NCI-H1436 treated with DMSO at 0.1 percent for 48 hours (cell line): ENCODE results near the gene SH2D4B.

ENCODE experiments used
- DNase-seq: peaks from one replicate; lab custom pipeline; 2025; lab: John Stamatoyannopoulos, UW

The SH2D4B gene

DNA sequence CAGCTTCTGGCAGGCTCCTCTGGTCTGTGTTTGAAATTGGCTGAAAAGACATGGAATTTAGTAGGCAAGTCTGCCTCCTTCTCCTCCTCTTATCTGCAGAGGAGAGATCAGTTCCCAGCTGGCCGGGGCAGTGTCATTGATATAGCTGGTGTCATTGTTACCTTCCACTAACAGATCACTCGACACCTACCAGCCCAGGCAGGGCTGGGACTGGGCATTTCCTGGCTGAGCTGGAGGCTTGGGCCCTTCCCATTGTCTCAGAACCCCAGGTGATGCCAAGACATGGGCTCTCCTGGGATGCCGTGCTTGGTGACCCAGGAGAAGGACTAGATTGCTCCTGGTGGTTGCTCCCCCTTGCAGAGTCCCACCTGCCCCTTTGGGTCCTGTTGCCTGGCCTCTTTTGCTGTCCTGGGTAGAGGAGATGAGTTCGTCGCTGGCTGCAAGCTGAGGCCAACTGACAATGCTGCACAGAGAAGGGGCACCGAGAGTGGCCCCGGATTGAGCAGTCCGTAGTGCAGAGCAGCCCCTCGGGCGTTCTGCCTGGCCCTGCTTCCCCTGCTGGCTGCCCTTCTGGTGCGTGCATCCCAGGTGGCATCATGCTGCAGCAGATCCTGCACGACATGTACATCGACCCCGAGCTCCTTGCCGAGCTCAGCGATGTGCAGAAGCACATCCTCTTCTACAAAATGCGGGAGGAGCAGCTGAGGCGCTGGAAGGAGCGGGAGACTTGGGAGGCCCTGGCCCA, at the start of gene SH2D4B:
TSS of gene SH2D4B (plus strand) at position 167 of the 745 bp plus-strand sequence. CDS start at position 597, 430 bp downstream.
- no peak for DNase-seq

DNA sequence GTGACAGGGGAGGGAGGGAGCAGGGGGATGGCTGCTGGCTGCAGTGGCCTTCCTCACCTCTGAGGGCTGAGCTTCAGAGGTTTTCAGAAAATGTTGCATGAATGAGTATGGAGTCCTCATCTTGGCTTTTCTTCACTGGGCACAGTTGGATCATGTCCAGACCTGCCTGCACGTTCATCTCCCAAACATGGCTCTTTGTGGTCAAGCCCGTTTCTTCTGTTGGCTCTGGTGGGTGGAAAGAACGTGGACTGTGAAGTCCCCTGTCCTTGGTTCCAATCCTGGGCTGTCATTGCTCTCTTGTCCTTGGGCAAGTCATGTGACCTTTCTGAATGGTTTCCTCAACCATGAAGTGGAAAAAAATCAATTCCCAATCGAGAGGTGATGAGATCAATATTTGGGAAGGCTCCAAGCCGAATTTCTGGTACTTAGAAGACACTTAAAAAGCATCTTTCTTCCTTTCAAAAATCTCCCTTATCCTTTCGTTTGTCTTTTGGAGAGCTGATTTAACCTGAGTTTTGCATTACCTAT, 49.1 kb upstream of the SH2D4B start:
- DNase-seq = no peak

DNA sequence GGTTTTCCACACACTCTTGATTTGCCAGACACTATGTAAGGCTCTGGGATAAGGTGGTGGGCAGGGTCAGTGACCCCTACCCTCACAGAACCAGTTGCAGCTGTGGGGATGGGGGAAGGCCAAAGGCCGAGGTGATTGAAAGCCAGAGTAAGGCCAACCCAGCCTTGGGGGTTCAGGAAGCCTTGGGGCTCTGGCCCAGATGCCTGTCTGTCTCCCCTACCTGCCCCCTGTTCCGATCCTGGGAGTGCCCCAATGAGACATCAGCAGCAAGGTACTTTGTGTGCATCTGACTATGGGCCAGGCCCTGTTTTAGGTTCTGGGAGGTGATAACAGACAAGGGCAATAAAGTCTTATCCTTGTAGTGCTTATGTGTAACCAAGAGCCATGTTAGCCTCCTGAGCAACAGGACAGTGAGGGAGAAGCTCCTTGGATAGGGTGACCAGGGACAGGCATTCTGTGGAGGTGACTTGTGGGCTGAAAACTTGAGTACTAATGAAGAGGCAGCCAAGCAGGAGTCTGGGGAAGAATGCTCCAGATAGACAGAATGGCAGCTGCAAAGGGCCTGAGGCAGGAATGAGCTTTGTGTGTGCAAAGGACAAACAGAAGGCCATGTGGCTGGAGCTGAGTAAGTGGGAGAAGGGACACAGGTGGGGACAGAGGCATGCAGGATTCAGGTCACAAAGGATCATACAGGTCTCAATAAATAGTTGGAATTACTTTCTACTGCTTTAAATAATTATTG, 48.2 kb upstream of the SH2D4B start:
- no peak for DNase-seq

DNA sequence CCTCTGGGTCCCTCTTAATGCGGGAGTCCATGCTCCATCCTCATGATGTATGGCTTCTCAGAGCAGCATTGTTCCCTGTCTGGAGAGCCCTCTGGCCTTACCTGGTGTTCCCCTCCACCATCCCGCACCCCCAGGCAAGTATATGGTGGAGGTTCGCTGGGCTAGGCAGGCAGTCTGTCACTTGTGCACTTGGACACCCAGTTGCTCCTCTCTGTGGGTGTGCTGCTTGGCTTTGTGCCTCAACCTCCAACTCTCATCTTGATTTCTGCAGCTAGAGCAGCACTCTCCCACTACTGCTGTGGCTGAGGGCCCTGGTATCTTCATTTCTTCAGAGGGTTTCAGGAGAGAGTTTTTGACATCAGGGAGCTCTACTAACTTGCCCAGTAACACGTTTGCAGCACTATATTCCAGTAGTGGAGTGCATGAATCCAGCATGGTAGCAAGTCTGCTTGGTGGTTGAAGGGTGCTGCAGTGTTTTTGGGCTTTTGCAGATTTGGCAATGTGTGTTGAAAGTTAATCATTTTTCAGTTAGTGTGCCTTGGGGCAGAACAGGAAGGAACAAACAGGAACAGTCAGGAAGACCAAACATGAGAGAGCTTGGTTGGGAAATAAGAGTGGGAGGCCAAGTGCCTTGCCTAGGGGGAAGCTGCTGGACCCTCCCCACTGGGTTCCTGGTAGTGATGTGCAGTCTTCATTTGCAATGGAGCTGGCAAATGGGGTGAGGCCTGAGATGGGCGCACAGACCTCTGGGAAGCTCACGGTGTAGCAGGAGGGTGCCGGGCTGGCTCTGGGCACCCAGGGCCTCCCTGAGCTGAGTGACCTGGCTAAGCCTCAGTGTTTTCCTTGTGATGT, 46.2 kb upstream of the SH2D4B start:
- DNase-seq = no peak

DNA sequence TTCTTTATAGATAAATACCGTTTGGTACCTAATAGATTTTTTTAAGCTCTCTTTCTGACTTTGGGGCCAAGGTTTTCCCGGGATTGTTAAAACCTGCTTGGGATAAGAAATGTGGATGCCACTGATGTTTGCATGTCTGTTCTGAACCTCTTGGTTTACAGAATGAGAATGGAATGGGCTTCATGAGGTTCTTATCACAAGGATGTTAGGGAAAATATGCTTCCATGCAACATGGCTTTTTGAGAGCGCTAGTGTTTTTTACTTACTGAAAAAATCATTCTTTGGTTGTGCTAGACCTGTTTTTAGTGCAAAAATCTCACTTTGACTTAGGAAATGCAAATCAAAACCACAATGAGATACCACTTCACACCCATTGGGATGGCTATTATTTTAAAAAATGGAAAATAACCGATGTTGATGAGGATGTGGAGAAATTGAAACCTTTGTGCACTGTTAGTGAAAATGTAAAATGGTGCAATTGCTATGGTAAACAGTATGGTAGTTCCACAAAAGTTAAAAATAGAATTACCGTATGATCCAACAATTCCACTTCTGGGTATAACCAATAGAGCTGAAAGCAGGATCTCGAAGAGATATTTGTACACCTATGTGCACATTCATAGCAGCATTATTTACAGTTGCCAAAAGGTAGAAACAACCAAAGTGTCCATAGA, 44.7 kb upstream of the SH2D4B start:
- no peak for DNase-seq

DNA sequence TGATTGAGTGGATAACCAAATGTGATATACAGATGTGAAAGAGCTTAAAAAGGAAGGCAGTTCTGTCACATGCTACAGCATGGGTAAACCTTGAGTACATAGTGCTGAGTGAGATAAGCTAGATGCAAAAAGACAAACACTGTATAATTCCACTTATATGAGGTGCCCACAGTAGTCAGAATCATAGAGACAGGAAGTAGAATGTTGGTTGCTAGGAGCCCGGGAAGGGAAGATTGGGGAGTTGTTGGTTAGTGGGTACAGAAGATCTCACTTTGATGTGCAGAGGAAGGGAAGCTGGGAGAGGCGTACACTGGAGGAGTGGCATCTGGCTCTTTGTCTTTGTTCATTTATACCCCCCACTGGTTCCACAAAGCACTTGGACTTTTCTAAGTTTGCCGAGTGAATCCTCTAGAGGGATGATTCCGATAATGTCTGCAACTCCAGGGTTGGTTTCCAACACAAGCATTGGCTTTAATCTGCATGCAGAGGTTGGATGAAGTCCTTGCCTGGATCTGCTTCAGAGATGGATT, 44.1 kb upstream of the SH2D4B start:
- no peak for DNase-seq

DNA sequence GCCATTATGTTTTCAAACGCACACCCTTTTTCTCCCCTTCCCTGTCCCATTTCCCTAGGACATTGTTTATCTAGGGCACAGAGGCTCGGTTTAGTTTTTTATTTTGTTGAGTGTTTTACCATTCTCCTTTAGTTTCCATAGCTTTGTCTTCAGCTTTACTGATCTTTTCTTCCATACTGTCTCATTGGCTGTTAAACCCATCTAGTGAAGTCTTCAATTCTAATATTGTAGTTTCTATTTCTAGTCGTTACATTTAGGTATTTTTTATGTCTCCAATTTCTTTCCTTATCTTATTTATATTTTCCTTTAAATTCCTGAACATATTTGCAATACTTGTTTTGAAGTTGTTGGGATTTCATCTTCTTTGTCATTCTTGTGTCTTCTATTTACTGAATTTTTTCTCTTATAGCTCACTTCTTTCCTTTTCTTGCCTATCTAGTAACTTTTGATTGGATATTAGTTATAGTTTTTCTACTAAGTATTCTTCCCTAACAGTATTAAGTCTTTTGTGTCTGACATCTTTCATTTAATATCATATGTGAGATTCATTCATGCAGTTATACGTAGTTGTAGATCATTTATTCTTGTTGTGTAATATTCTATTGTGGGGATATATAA, 41.0 kb upstream of the SH2D4B start:
- DNase-seq = no peak

DNA sequence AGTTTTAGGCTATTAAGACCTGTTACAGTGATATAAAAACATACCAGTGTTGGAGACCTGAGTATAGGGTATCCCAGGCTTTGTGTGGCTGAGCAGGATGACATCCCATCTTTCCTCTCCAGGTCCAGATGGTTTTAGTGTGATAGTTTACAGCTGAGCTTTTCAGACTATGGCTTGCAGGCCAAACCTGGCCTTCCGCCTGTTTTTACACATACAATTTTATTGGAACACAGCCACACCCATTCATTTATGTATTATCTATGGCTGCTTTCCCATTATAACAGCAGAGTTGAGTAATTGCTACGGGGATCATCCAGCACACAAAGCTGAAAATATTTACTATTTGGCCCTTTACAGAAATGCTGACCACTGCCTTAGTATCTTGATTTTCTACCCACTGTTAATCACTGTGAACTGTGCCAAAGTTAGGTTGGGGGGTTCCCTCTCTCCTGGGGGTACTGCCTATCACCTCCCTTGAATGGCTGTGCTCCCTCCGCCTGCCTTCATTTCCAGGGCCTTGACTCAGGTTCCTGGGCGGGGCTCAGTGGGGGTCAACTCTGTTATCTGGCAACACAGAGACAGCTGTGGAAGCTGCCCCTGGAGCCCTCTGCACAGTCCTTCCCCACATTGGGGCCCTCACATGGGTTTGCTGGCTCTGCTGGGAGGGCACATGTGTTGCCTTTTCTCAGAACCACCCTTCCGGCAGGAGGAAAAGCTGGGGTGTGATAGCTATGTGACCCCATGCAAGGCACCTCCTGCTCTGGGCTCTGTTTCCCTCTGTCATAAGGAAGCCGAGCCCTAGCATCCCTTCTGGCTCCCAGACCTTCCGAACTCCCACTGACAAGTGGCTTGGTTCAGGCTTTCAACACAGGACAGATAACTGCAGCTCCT, 40.3 kb upstream of the SH2D4B start:
- DNase-seq = no peak

DNA sequence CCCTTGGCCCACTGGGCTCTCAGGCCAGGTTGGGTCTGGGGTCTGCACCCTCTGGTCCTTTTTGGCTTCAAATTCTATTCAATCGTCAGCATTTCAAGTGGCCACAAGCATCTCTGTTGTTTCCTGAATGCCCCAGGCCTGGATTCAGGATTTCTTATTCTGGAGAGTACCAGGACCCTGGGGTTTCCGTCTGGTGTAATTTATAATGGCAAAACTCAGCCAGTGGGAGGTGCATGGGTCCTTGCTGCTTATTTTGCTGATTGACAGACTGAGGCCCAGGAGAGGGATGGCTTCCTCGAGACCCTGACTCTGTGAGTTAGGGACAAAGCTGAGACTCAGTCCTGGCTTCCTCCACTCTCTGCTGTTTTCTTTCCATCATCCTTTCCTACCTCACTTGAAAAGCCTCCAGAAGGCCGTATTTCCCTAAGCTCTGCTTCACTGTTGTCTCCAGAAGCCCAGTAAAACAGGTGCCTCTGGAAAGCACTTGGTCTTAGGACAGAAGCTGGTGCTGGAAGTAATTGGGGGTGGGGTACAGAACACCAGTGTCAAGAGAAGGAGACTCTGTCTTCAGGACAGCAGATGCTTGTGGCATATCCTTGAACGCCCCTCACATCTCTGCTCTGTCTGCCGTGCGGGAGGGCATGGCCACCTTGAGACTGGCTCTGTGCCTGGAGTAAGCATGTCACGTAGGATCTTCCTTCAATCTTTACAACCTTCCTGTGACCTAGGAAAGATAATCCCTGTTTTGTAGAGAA, 39.4 kb upstream of the SH2D4B start:
- DNase-seq = no peak

DNA sequence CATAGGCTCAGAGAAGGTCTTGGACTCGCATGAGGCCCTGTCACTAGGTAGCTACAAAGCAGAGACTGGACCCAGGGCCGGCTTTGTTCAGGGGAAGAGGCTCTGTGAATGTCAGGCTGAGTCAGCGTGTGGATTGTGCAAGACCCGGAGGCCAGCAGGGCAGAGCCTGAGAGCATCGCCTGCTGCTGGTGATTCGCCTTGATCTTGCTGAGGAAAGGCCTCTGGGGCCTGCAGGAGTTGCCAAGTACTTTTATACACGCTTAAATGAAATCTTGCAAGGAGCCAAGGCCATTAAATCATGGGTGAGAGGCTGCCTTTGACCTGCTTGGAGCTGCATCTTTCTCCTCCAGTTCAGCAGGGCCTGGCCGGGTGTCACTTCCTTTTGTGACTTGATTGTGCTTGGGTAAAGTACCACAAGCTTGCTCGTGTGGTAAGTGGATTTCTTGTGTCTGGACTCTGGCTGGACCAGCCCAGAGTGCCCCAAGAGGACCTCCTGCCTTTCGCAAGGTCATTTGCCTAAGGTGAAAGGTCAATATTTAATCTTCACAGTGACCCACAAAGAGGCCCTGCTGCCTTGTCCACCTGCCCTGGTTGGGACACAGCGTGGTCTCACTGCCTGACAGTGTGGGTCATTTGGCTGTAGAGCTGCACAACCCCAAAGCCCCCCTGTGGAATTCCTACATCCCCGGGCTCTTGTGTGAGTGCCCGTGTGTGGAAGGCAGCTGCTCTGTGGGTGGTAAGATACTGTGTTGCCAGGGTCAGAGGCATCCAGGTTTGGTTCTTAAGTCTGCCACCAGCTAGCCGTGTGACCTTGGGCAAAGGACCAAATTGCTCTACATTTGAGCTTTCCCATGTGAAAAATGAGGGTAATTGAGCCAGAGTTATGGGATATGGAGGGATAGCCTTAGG, 38.6 kb upstream of the SH2D4B start:
- DNase-seq = no peak

DNA sequence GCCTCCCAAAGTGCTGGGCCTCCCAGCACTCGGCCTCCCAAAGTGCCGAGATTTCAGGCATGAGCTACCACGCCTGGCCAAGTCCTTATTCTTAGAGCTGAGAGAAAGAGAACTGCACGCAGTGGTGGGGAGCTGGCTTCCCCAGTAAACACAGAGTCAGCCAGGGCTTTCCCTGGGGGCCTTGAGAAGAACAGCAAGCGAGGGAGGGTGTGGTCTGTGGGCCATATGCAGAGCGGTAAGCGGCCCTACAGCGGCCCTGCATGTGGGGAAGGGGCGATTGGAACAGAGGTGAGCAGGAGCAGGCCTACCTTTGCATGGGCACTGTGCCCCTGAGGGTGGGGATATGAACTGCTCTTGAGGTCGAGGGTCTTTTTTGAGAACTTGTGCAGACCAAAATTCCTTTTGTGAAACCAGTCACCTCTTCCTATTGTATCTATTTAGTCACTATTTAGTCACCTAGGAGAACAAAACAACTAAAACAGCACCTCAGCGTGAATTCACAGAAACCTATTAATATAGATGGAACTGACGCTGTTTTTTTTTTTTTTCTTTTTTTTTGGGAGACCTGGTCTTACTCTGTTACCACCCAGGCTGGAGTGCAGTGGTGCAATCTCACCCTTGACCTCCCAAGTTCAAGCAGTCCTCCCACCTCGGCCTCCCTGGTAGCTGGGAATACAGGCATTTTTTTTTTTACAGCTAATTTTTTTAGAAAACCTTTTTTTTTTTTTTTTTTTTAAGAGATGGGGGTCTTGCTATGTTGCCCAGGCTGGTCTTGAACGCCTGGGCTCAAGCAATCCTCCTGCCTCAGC, 36.9 kb upstream of the SH2D4B start:
- DNase-seq = no peak

DNA sequence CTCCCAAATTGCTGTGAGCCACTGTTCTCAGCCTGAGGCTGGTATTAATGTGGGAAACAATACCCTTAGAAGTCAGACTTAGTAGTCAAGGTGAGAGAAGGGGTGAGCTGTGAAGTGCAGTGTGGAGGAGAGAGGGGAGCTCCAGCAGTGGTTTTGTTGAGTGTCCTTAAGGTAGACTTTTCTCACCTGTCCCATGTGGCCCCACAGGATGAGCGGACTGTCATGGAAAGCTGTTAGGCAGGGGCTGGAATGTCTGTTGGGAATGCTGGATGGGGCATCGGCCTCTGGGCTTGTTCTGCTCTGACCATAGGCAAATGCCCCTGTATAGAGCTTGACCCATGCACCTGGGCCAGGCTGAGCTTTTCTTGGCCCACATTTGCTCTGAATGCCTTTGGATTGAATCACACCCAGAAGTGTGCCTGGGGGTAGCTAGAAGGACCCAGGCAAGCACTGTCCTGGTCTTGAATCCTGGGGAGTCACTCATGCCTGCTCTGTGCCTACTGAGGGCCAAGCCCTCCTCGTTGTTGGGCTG, 36.3 kb upstream of the SH2D4B start:
- DNase-seq = no peak

DNA sequence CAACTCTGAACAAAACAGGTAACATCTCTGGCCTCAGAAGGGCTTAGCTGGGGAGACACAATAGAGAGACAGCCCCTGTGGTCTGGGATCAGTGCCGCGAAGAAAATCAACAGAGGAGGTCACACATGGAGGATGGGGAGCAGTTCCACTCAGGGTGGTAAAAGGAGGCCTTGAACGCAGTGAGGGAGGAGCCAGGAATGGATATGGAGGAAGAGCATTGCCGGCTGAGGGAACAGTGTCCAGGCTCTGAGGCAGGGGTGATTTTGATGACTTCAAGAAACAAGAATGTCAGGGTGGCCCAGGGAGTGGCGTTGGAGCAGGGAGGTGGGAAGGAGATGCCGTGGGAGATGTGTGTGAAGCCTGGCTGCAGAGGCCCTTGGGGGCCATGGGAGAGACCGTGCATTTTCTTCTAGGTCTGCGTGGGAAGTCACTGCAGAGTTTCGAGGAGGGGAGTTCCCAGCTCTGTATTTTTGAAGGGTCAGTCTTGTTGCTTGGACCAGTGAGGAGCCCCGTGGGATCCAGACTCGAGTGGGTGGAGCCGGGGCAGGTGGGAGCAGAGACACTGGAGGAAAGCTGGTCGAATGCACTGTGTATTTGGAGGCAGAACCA, 35.7 kb upstream of the SH2D4B start:
- DNase-seq = no peak

DNA sequence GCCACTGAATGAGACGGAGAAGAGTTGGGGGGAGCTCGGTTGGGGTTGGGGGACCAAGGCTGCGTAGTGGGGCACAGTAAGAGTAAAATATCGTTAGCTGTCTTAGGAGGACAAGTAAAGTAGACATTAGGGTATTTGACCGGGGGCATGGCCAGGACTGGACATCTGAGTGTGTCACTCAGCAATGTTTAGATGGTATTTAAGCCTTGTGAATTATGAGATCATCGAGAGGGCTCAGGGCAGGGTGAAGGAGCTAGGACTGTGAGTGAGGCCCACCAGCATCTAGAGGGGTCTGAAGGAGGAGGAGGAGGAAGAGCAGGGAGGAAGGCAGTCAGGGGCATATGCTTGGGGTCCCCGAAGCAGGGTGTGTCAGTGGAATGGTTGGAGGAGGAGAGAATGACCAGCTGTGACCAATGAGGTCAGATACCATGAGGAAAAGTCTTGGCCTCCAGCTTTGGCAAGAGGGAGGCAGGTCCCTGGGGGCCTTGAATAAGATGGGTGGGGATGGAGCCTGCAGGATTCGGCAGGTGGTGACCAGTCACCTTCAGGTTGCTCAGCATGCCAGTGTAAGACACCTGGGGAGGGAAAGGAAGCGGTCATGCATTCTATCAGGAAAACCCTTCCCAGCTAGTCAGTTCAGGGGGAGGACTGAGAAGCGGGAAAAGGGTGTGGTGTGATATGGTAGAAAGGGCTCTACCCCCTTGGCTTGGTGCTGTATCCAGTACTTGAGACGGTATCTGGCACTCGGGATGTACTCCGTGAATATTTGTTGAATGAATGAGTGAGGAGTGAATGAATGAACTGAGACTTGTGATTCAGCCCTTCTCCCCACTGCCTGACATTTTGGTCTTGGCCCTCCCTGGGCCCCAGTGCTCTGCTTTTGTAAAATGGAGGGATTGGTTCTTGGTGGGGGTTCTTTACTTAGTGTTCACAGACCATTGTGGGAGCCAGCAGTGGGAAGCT, 34.8 kb upstream of the SH2D4B start:
- no peak for DNase-seq

DNA sequence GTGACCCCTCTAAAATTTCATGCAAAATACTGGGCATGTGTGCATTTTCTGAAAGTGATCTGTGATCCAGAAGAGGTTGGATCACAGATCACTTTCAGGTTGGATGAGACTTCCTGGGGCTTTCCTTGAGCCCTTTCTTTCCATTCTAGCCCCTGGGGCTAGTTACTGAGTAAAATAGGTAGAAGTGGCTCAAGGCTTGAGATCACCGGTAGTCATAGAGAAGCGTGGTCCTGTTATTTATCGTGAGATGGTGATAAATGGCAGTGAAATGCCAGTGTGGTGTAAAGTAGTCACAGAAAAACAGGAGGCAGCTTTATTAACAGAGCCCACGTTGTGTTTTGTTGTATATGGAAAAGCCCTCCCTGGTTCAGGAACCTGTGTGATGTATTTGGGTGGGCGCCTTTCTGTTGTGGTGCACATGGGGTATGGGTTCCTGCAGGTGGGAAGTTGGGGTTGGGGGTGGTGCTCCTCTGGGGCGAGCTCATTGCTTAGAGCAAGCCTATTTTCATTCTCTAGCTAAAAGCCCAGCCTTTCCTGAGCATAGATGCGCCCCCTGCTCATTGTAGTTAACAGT, 34.0 kb upstream of the SH2D4B start:
- no peak for DNase-seq
